ENCODE data around the gene TGM2.

Gene TGM2

DNA sequence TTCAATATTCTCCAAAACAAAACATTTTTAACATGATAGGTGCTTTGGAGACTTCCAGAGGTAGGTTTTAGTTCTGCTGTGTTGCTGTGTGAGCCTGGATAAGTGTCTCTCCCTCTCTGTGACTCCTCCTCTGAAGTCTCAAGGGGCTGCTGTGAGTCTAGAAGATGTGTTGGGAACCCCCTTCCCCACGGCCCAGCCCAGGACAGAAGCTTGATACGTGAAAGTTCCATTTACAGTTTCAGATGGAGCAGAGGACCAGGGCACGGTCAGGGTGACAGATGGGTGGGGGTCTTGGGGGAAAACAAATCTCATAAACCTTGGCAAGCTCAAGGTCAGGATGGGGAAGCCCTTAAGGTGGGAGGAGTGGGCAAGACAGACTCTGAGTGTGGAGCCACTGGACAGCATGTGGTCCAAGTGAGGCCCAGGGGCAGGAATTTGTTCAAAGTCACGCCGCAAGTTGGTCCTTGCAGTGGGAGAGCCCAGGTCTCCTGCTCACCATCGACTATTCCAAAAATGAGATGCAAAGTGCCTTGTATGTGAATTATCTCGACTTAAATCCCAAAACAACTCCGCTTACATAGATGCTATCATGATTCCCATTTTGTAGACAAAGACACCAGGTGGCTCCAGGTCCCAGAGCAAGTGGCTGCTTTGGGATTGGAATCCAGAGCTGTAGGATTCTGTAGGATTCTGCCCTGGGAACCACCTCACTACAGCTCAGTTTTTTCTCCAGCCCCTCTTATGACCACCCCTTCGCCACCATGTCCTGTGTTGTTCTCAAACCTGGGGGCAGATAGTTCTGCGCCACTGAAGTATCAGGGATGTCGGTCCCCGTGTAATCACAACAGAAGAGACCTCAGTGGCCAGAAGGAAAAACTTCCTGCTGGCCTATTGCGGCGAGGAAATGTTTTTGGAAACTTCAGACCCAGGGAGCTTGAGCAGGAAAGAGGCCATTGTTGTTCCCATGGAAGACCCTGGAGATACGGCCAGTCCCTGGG lies 1.9 kb downstream of the TGM2 start:
- in situ Hi-C loops (cut with HindIII; ENCODE audit: low sequenced_read_pairs), result no loop called here

- in situ Hi-C loops (cut with HindIII; ENCODE audit: low sequenced_read_pairs), result no loop called here
These were observed 2.9 kb downstream of the TGM2 start for GRCh38 chr20:38162149-38162548.

GRCh38 chr20:38161412-38161774 lies 3.7 kb downstream of the TGM2 start:
- in situ Hi-C loops (cut with HindIII; ENCODE audit: low sequenced_read_pairs), result no loop called here

DNA sequence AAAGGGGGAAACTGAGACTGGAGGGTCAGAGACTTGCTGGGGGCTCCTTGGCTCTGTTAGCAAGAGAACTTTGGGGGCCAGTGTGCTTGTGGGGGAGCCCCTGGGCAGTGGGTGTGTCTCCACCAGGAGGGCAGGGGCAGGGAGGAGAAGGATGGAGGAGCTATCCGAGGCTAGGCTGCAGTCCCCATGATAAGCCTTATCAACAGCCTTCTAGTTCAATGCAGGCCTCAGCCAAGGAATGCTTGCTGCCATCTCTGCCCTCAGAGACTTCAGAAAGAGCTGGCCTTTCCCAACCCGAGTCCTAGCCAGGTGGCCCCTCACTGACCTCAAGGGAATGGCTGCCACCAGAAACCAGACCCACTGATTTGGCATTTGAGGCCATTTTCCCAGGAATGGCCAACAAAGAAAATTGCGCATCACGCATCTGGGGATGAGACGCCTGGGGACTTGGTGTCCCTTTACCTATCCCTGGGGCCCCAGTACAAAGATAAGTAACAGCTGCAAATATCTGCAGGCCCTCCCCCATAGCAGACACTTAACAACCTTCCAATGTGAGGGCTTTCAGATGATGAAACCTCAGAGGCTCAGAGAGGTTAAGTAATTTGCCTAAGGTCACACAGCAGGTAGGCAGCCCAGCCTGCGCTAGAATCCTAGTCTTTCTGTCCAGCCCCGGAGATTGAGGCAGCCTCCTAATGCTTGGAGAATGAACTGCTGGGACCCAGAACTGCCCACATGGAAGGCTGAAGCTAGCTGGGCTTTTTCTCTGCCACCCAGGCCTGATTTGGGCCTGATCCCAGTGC lies 4.9 kb downstream of the TGM2 start:
- in situ Hi-C loops (cut with HindIII; ENCODE audit: low sequenced_read_pairs), result no loop called here

DNA sequence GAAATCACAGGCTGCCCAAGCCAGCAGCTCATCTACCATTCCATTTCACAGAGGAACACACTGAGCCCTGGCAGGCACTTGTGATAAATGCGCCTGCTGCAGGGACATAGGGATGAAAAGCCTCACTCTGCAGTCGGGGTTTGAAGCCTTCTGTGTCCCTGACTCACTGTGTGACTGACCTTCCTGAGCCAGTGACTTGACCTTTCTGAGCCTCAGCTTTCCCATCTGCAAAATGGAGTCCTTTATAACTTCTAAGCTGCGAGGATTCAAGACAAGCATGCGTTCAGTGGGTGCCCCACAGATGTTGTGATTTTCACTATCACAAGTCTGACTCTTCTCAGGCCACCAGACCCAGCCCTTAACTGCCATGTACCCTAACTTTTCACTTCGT lies 5.5 kb downstream of the TGM2 start:
- in situ Hi-C loops (cut with HindIII; ENCODE audit: low sequenced_read_pairs), result no loop called here

DNA sequence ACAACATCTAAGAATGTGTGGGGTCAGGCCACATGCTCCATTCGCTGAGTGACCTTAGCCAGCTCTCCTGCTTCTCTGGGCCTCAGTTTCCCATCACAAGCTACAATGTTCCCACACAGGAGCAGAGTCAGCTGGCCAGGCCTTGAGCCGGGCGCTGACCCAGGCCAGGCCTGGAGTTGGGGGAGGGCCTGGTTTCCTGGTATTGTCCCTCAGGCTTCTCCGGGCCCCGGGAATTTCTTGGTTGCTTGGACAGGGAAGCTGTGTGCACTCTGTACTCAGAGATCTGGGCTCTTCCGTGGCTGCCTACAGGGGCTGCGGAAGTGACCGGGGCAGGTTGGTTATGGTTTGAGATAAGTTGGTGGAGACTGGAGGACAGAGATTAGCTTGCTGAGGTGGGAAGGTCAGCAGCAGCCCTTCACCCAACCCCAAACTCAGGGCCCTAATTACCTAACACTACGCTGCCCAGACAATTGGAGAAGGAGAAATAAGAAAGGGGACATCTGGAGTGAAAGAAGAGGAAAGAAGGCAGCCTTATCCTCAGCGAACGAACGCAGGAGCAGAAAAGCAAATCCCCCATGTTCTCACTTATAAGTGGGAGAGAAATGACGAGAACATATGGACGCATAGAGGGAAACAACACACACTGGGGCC lies 6.2 kb downstream of the TGM2 start:
- in situ Hi-C loops (cut with HindIII; ENCODE audit: low sequenced_read_pairs), result no loop called here

- in situ Hi-C loops (cut with HindIII; ENCODE audit: low sequenced_read_pairs), result no loop called here
These were observed 7.2 kb downstream of the TGM2 start for GRCh38 chr20:38157635-38158495.

DNA sequence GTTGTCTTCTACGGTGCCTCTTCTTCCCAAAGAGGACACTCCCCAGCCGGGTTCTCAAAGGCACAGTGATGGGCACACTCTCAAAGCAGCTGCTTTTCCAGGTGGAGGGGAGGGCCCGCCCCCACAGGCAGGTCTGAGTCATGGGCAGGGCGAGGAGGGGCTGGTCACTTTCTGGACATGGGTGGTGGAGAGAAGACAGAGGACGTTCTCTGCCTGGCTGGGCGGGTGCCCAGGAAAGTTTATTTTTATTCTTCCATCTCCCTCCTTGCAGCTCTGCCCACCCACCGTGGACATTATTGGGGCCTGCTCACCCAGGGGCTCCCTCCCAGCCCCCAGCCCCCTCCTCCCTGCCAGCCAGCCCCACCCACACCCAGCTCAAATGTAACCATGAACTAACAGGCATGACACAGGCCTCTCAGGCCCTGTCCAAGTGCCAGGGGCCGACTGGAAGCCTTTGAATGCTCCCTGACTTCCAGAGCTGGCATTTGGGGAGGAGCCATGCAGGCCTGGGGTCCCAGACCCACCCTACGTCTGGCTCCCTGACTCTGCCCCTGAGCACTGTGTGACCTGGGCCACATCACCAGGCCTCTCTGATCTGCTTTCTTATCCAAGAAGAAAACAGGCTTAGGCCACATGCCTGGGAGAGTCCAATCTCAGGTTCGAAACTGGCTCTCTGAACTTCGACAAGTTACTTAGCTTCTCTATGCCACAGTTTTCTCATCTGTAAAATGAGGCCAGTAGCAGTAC lies 8.0 kb downstream of the TGM2 start:
- in situ Hi-C loops (cut with HindIII; ENCODE audit: low sequenced_read_pairs), result no loop called here

GRCh38 chr20:38156280-38156679 lies 8.8 kb downstream of the TGM2 start:
- in situ Hi-C loops (cut with HindIII; ENCODE audit: low sequenced_read_pairs), result no loop called here

DNA sequence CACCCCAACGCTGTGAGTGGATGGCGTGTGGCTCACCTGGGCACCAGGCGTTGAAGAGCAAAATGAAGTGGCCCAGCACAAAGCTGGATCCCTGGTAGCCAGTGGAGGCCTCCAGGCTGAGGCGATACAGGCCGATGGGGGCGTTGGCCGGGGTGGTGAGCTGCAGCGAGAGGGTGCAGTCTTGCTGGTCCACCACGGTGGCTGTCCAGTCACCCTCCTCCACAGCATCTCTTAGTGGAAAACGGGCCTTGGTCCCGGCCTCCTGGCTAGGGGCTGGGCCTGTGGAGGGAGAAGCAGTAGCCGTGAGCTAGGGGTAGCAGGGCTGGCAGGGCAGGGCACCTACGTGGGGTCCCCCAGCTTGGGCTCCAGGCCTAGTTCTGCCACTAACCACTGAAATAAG lies 9.3 kb downstream of the TGM2 start:
- in situ Hi-C loops (cut with HindIII; ENCODE audit: low sequenced_read_pairs), result no loop called here

DNA sequence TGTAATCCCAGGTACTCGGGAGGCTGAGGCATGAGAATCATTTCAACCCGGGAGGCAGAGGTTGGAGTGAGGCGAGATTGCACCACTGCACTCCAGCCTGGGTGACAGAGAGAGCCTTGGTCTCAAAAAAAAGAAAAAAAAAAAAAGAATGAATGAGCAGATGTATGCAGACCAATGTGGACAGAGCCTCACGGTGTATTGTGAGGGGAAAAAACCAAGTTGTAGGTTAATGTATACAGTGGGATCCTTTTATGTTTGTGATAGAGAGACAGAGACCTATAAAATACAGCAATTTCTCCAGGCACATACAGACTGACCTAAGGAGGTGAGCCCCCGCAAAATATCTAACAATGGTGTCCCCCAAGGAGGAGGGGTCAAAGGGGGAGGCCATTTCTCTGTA lies 11.7 kb downstream of the TGM2 start:
- in situ Hi-C loops (cut with HindIII; ENCODE audit: low sequenced_read_pairs), result no loop called here

DNA sequence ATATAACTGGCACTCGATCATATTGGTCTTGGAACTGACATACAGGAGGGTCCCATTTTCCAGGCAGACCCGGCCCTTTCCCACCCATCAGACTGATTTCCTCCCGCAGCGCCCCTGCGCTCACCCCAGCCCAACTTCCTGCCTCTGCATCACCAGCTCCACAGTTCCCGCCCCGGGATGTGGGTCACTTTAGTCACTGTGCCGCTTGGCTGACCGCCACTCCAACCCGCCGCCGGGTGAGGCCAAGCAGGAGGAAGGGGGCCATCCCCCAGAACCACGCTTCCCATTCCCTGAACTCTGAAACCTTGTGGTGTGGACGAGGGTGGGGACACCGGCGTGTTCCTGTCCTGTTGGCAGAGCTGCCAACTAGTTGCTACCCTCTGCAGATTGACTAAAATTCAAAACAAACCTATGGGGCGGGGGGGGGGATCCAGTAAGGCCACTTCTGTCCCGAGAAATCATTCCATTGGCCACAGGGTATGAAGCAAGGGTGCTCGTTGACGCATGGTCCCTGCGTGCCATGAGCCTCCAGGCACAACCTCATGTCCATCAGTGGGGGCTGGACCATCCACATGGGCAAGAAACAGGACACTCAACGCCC lies 12.3 kb downstream of the TGM2 start:
- in situ Hi-C loops (cut with HindIII; ENCODE audit: low sequenced_read_pairs), result no loop called here

DNA sequence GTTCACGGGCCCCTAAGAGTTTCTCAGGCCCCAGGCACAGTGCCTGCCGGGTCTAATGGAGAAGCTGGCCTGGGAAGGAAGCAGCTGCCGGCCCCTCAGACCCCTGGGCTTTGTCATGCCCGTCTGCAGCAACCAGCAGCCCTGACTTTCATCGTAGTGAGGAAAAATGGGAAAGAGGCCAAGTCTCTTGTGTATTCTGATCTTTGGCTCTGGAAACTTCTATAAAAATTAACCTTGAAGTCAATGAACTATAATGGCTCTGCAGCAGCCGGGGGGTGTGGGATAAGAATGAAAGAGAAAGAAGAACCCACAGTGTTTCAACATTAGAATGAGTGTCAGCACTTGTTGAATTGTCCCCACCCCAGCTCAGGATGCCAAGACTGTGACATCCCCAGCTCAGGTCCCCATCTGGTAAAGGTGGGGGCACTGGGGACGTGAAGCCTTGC lies 12.9 kb downstream of the TGM2 start:
- in situ Hi-C loops (cut with HindIII; ENCODE audit: low sequenced_read_pairs), result no loop called here

GRCh38 chr20:38151455-38151854 lies 13.6 kb downstream of the TGM2 start:
- in situ Hi-C loops (cut with HindIII; ENCODE audit: low sequenced_read_pairs), result no loop called here

DNA sequence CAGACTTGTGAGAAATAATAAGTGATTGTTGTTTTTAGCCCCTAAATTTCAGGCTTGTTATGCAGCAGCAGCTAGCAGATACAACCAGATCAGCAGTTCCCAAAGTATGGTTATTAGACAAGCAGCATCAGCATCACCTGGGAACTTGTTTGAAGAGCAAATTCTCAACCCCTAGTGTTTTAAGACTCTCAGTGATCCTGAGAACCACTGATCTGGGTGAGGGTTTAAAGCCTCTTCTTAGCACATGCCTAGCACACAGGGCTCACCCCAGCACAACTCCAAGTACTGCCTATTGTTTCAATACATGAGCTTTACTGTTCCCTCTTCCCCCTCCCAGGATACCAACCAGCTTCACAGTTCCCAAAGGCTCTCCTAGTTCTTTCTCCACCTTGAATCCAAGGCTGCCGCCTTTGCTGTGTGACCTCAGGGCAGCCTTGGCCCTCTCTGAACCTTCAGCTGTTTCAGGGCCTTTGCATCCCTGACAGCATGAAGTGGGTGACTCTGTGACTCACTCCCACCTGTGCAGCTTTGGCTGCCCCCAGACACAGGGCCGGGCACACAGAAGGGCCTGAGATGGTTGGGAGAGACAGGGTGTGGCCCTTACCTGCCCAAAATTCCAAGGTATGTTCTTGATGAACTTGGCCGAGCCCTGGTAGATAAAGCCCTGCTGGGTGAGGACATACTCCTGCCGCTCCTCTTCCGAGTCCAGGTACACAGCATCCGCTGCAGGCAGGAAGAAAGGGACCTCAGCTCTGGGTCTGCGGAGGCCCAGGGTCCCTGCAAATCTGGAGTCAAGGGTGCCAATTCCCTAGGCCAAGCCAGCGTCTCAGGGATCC lies 14.5 kb downstream of the TGM2 start:
- in situ Hi-C loops (cut with HindIII; ENCODE audit: low sequenced_read_pairs), result no loop called here

DNA sequence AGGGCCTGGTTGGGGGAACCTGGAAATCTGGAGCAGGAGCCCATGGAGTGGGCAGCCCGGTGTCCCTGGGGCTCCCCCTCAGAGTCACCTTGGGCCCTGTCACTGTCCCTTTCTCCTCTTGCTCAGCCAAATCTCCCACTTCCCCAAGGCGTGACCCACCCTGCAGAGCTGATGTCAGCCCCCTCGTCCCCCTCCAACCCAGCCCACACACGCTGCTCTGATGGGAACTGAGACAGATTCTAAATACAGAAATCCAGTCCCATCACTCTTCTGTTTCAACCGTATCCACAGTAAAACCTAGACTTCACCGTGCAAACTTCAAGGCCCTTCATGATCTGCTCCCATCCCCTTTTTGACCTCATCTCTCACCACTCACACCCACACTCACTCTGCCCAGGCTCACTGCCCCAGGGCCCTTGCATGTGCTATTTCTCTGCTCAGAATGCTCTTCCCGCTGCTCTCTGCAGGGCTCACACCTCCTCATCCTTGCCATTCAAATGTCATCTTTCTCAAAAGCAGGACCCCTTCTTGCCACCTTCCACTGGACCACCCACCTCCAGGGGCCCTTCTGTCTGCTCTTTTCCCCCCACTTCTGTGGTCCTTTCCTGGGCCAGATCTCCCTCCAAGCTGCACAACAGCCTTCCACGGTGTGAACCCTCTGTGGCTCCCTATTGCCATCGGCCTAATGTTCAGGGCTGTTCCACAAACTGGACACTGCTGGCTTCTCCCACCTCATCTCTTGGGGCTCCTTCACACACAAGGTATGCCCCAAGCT lies 16.6 kb downstream of the TGM2 start:
- in situ Hi-C loops (cut with HindIII; ENCODE audit: low sequenced_read_pairs), result no loop called here

DNA sequence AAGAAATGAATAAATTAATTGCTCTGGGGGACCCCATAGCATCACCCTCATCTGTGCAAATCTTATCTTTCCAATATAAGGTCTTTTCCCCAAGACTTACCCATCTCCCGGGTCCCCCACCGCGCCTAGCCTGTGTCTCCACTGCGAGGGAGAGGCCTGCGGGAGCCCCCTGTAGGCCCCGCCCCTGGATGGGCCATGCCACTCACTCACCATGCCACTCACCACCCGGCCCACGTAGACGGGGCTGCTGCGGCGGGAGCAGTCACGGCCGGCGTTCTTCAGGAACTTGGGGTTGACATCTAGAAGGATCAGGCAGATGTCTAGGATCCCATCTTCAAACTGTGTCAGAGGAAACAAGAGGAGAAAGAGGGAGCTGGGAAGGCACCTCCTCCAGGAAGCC lies 17.3 kb downstream of the TGM2 start:
- in situ Hi-C loops (cut with HindIII; ENCODE audit: low sequenced_read_pairs), result no loop called here

GRCh38 chr20:38147163-38147562 lies 17.9 kb downstream of the TGM2 start:
- in situ Hi-C loops (cut with HindIII; ENCODE audit: low sequenced_read_pairs), result no loop called here
